IPS DF 4.7 (cell line): ENCODE results near the gene TMEM154.

Source experiments
- DNase-seq: peaks from one replicate; pipeline ENCODE4 v3.0.0-alpha.2; 2013; ENCODE audit warnings: low spot score; ENCODE audit errors: extremely low read depth

The TMEM154 gene

DNA sequence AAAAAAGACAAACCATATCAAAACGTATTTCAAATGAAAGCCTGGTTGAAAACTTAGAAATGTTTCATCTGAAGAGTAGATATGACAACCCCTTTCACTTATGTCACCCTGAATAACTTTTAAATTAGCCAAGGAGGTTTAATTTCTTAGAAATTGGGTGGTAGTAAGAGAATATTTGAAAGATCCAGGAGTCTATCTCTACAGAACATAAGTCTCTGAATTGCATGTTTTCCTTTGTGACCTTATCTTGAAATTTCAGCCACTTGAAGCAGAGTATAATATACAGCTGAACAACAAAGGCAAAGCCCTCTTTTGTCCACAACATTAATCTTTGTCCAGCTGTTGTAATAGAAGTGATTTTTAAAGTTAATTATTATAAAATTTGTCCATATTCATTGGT lies 49.5 kb downstream of the TMEM154 start:
- DNase-seq, result no peak

- no peak for DNase-seq
Measured at GRCh38 chr4:152629908-152630307, 49.9 kb downstream of the TMEM154 start.

DNA sequence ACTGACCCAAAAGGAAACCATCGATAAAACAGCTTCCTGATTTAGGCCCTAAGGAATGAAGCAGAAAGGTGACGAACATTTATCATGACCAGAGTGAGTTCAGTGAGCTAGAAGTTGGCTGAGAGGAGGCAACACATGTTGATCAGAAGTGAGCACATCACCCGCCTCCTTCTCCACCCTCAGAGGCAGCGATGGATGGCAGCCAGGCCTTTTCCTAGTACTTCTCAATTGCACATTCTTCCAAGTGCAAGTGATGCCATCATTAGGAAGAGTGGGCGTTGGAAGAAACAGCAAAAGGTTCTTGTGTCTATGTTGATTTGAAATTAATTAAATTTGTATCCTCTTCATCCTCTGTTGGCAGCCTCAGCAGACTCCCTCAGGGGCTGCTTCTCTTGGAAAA lies 51.7 kb downstream of the TMEM154 start:
- DNase-seq, result no peak

DNA sequence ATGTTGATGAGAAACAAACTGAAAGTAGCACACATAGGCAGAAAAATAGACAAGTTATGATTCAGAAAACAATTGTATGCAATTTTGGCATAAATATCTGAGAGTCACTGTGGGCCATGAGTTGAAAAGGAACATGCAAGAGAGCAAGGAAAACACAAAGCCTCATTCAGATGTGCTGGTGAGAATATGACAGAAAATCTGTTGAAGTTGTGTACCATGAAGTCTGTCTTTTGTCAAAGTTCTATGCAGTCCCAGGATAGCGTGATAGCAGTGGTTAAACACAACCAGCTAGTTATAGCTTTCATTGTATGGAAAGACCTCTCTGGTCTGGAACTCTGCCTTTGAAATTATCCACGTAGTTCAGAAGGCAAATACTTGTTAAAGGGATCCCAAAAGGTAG lies 53.0 kb downstream of the TMEM154 start:
- DNase-seq, result no peak

GRCh38 chr4:152620915-152621314 lies 58.9 kb downstream of the TMEM154 start:
- no peak for DNase-seq

- DNase-seq, result no peak
Measured at GRCh38 chr4:152620218-152620617, 59.6 kb downstream of the TMEM154 start.

DNA sequence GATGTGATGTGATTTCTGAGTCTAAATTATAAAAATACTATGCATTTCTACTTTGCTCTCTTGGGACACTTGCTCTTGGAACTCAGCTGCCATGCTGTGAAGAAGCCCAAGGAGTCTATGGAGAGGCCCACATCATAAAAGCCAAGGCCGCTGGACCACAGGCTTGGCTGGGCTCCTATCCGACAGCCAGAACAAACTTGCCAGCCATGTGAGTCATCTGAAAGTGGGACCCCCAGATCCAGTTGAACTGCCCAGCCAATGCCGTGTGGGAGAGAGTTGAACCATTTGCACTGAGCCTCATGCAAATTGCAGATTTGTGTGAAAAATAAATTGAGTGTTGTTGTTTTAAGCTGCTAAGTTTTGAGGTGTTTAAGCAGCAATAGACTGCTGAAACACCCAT lies 60.2 kb downstream of the TMEM154 start:
- DNase-seq, result no peak

GRCh38 chr4:152618971-152619370 lies 60.8 kb downstream of the TMEM154 start:
- DNase-seq, result no peak

DNA sequence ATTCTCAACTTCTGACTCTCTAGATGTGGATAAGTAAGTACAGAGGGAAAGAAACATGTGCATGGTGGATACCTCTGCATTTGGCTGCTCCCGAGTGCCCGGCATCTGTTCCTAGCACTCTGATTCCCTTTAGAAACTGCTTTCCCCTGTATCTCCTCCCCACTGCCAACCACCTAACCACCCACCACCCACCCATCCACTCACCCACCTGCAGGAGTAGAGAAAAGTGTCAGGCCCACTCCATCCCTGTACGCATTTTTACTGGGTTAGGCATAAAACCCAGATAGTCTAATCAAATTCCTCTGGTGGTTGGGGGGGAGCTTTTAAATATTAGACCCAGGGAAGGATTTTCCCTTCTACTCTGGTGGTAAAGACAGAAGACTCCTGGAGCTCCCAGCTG lies 63.0 kb downstream of the TMEM154 start:
- DNase-seq, result no peak

- no peak for DNase-seq
Measured at GRCh38 chr4:152613841-152614721, 65.7 kb downstream of the TMEM154 start.

DNA sequence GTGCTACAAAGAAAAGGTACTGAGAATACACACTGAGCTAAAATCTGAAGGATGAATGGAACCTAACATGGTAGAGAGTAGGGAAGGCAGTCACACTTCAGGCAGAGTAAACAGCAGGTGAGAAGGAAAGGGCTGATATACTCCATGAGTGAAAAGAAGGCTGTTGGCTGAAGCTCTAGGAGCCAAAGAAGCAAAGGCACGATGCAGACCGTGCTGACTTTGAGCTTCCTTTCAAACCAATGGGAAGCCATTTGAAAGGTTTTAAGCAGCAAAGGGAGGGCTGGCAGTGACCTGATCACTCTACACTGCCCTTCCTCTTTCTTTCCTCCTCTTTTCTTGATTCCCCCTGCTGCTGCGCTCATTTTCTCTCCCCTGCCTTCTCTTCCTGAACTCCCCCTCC lies 66.4 kb downstream of the TMEM154 start:
- DNase-seq, result no peak

DNA sequence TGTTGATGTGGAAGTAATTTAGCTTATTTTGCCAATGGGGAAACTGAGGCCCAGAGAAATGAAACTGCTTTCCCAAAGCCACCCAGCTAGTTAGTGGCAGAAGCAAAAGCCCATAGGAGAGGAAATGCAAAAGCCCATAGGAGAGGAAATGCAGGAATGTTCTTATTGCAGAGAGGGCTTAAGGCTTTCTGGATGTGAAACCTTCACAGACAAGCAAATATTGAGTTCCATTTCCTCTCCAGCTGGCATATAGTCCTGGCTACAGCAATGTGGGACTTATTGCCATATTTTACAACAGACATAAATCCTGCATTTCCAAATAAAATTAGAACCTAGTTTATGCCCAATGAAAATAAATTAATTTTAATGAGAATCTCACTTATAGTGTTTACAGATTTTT lies 69.7 kb downstream of the TMEM154 start:
- DNase-seq, result no peak

- no peak for DNase-seq
Measured at GRCh38 chr4:152609481-152609880, 70.3 kb downstream of the TMEM154 start.

DNA sequence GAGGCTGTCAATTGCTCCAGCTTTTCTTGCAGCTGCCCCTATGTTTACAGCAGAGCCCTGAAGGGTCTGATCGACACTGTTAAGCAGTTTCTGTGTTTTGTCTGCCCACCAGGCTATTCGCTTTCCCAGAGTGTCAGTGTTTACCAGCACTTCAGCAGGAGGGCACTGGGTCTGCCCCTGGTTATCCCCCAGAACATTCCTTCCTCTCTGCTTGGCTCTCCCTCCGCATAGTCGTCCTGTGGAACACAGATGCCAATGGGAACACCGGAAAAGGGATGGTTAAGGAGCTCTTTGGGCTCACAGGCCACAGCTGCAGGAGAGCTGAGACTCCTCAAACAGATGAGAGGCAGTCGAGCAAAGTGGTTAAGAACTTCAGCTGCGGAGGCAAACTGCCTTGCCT lies 72.6 kb downstream of the TMEM154 start:
- no peak for DNase-seq

GRCh38 chr4:152606753-152607152 lies 73.0 kb downstream of the TMEM154 start:
- no peak for DNase-seq

- no peak for DNase-seq
Measured at GRCh38 chr4:152605641-152606335, 74.0 kb downstream of the TMEM154 start.

GRCh38 chr4:152605031-152605430 lies 74.8 kb downstream of the TMEM154 start:
- DNase-seq, result no peak

DNA sequence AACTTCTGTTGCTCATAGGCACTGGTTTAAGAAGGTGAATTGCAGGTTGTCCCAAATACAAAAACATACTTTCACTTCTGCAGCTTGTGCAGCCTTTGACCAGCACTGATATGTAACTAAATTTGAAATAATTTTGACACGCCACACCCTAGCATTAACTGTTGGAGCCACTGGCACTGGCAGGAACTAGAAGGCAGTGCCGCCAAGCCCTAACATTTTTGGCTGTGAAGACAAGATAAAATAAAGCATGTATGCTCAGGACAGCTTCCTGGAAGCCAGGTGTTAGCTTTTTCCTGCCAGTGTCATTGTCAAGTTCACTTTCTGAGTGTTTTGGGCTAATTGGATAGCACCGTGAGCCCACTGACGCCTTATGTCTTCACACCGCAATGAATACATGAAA lies 78.6 kb downstream of the TMEM154 start:
- no peak for DNase-seq

GRCh38 chr4:152599636-152600035 lies 80.2 kb downstream of the TMEM154 start:
- DNase-seq, result no peak

- DNase-seq, result no peak
Measured at GRCh38 chr4:152599095-152599494, 80.7 kb downstream of the TMEM154 start.

DNA sequence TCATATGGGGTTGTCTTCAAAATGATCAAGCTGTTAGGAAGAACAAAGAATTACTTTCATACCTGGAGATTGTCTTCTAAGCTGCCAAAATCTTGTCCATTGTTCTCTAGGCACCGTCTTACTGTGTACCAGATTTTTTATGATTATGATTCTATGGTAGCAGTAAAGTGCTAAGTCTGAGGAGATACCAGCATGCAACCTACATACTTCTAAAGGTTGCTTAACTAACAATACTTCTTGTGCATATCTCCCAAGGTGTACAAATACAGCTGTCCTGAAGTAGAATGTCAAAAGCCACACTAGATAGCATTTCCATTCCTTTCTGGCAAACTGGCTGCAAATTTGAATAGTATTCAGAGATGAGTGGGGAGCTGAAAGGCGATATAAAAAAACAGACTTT lies 81.3 kb downstream of the TMEM154 start:
- no peak for DNase-seq

DNA sequence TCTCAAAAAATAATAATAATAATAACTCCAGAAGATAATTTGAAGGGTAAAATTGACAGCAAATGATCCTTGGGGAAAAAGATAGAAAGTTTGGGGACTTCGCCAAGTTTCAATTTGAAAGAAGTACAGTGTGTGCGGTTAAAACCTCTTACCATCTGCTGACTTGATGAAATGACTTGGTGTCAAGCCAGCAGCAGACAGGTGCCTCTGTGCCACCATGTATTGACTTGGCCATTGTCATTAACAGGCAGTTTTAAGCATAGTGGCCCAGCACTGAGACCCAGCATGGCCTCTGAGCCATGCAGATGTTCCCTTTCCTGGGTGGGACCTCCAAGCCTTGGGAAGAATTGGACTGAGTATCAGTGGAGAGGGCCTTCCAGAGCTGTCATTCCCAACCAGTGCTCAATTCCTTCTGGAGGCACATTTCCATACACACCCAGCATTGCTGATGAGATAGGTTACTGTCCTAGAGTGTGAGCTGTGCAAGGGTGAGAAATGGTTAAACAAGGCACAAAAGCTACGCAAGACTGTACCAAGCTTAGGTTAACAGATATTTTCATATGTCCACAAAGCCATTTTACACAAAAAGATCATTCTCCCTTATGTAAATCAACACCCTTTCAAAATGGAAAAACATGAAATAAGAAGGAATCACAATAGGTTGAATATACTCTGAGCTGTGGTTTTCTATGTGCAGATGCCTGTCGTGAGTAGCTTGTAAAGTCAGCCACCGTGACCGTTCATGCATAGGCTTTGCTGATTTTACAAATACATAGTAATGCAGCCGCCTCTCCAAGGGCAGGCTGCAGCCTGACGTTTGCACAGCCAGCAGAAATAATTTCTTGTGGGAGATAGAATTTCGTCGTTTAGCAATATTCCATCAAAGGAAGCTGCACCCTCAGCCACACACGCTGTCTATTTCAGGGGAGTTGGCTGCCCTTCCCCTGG lies 84.5 kb downstream of the TMEM154 start:
- DNase-seq, result no peak
